H1 (cell line): Measurements from ENCODE around the gene GABPB2.

Source experiments
- CTCF ChIP-seq, 3 experiments: IDR thresholded peaks; 1 replicate in 2 of 3; 2 replicates in 1 of 3; pipeline versions ENCODE4 v1.5.1 to v1.6.1; 2011; ENCODE audit warnings: low read length in 3 of 3, mild to moderate bottlenecking in 3 of 3, inconsistent platforms in 2 of 3, low read depth in 1 of 3, moderate library complexity in 1 of 3; ENCODE audit not compliant: insufficient read depth in 1 of 3; ENCODE audit errors: control extremely low read depth in 1 of 3
- EGR1 ChIP-seq: IDR thresholded peaks from 2 replicates; pipeline ENCODE4 v1.6.1; 2011; ENCODE audit warnings: low read depth, low read length, borderline replicate concordance
- EP300 ChIP-seq, 2 experiments: IDR thresholded peaks; 1 replicate in 1 of 2; 2 replicates in 1 of 2; pipeline ENCODE4 v1.6.1; 2011 to 2012; ENCODE audit warnings: low read depth in 2 of 2, low read length in 2 of 2, mild to moderate bottlenecking in 2 of 2, borderline replicate concordance in 1 of 2, inconsistent platforms in 1 of 2, moderate library complexity in 1 of 2
- EZH2 ChIP-seq: fragments of 200-600 bp; sonication (generic); IDR thresholded peaks from 2 replicates; pipeline ENCODE4 v1.7.1; 2012; ENCODE audit warnings: low read depth, mild to moderate bottlenecking, moderate library complexity, low read length, inconsistent platforms; ENCODE audit not compliant: severe bottlenecking
- GABPA ChIP-seq: IDR thresholded peaks from 2 replicates; pipeline ENCODE4 v1.6.1; 2011; ENCODE audit warnings: mild to moderate bottlenecking, low read length, moderate library complexity, borderline replicate concordance; ENCODE audit not compliant: insufficient read depth
- POU5F1 ChIP-seq: IDR thresholded peaks from 2 replicates; pipeline ENCODE4 v1.6.1; 2011; ENCODE audit warnings: low read depth, mild to moderate bottlenecking, low read length, moderate library complexity
- TCF12 ChIP-seq: IDR thresholded peaks from 2 replicates; pipeline ENCODE4 v1.6.1; 2011; ENCODE audit warnings: low read depth, mild to moderate bottlenecking, low read length
- USF2 ChIP-seq: IDR thresholded peaks from 2 replicates; pipeline ENCODE4 v1.6.1; 2011; ENCODE audit warnings: low read length, improper control_type of control experiment

GRCh38 chr1:151171190-151171589, 100.6 kb downstream of the GABPB2 start:
- no peak for TF ChIP-seq CTCF (IDR thresholded peaks at IDR 0.05; ENCODE audit: control extremely low read depth in 1 of 3, insufficient read depth in 1 of 3, low read depth in 1 of 3, low read length in 3 of 3)
- no peak for TF ChIP-seq EZH2
- no peak for TF ChIP-seq EP300 (IDR thresholded peaks at IDR 0.05; ENCODE audit: borderline replicate concordance in 1 of 2, low read depth in 2 of 2, low read length in 2 of 2)
- no peak for TF ChIP-seq GABPA
- no peak for TF ChIP-seq TCF12
- no peak for TF ChIP-seq EGR1
- no peak for TF ChIP-seq USF2
- no peak for TF ChIP-seq POU5F1
